ENCODE measurements around the gene CES2.
A peak's percentile ranks its signal among the peaks of the same experiment; 100 is the strongest.
"Not testable (repeated sequence)": the region's sequence is repeated elsewhere in the genome, so short reads cannot be mapped to it uniquely, and the experiment has no call there.

The CES2 gene

GRCh38 chr16:66953462-66954096, 18.3 kb downstream of the CES2 start:
- no peak for DNase-seq (ENCODE audit: low read depth)
- TF ChIP-seq, protein P1, sequence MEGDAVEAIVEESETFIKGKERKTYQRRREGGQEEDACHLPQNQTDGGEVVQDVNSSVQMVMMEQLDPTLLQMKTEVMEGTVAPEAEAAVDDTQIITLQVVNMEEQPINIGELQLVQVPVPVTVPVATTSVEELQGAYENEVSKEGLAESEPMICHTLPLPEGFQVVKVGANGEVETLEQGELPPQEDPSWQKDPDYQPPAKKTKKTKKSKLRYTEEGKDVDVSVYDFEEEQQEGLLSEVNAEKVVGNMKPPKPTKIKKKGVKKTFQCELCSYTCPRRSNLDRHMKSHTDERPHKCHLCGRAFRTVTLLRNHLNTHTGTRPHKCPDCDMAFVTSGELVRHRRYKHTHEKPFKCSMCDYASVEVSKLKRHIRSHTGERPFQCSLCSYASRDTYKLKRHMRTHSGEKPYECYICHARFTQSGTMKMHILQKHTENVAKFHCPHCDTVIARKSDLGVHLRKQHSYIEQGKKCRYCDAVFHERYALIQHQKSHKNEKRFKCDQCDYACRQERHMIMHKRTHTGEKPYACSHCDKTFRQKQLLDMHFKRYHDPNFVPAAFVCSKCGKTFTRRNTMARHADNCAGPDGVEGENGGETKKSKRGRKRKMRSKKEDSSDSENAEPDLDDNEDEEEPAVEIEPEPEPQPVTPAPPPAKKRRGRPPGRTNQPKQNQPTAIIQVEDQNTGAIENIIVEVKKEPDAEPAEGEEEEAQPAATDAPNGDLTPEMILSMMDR (IDR thresholded peaks at IDR 0.05; ENCODE audit: low read depth, low read length, missing control alignments), result no peak
- H3K4me3 ChIP-seq (ENCODE audit: low read depth, low read length), result no peak overlapping the region

DNA sequence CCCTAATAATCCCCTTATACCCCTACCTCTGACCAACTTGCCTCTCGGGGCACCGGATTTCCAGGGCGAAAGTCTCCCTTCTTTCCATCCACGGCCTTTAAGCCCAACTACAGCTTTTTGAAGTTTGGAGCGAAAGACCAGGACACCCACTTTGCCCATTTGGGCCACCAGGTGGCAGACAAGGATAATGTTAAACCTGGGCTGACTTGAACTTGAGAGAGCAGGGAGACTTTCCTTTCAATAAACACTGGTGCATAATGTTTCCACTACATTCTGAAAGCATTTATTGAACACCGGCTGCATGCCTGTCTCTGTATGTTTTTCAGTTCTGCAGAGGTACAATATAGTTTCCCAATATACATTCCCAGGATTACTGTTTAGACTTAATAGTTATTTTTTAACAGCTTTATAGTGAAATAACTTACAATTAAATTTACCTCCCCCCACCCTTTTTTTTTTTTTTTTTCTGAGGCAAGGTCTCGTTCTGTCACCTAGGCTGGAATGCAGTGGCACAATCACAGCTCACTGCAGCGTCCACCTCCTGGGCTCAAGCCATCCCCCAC, 18.9 kb downstream of the CES2 start:
- TF ChIP-seq, protein P1 (IDR thresholded peaks at IDR 0.05; ENCODE audit: low read depth, low read length, missing control alignments), result peak; percentile 78
- DNase-seq (ENCODE audit: low read depth), result no peak
- H3K4me3 ChIP-seq (ENCODE audit: low read depth, low read length), result no peak overlapping the region

GRCh38 chr16:66955363-66956153, 20.2 kb downstream of the CES2 start:
- DNase-seq (ENCODE audit: low read depth); H3K4me3 ChIP-seq (ENCODE audit: low read depth, low read length): not testable (repeated sequence)

- H3K4me3 ChIP-seq (ENCODE audit: low read depth, low read length), result not testable (repeated sequence)
Measured at GRCh38 chr16:66956154-66956457, 20.8 kb downstream of the CES2 start.

DNA sequence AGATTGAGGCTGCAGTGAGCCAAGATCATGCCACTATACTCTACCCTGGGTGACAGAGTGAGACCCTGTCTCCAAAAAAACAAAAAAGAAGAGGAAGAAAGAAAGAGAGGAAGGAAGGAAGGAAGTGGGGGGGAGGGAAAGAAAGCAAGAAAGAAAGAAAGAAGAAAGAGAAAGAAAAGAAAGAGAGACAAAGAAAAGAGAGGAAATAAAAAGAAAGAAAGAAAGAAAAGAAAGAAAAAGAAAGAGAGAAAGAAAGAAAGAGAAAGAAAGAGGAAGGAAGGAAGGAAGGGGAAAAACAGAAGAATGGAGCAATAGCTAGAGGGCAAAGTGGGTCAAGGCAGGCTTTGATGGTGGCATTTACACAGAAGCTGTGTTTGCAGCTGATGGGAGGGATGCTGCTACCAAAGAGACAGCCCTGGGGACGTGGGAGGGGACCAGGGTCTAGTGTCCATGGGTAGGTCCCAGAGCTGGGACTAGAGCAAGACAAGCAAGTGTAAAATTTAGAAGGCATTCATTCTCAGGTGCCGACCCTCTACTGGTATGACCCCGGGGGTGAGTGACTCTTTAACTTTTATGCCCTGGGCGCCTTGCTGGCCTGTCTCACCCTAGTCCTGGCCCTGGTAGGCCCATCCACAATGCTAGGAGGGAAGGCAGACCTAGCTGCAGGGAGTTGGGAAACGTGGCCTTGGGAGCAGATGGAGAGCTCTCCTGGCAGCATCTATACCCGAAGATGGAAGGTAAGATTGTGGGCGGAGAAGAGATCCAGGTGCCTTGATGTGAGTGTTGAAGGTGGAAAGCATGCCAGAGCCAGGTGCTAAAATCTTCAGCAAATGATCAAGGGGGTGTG, 23.8 kb downstream of the CES2 start:
- no peak for DNase-seq (ENCODE audit: low read depth)
- no peak overlapping the region for H3K4me3 ChIP-seq (ENCODE audit: low read depth, low read length)
- TF ChIP-seq, protein P1 (IDR thresholded peaks at IDR 0.05; ENCODE audit: low read depth, low read length, missing control alignments), result no peak

More at GRCh38 chr16:66956154-66956457, 20.8 kb downstream of the CES2 start:
- not testable (repeated sequence) for DNase-seq (ENCODE audit: low read depth)

DNA sequence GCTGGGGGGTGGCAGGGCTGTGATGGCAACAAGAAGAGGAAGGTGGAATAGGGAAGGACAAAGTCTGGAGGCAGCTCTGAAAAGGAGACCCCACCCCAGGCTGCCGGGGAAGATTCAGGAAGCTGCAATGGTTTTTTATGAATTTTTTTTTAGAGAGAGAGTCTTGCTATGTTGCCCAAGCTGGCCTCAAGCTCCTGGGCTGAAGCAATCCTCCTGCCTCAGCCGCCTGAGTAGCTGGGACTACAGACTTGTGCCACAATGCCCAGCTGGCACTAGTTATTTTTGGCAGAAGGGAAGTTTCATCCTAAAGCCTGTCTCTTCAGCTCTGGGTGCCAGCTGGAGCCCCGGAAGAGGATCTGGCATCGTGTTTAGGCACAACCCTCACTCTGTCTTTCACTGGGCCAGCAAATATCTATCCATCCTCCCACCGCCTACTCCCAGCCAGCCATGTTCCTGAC, 24.4 kb downstream of the CES2 start:
- TF ChIP-seq, protein P1 (IDR thresholded peaks at IDR 0.05; ENCODE audit: low read depth, low read length, missing control alignments), result no peak
- H3K4me3 ChIP-seq (ENCODE audit: low read depth, low read length), result no peak overlapping the region
- no peak for DNase-seq (ENCODE audit: low read depth)

GRCh38 chr16:66960270-66960669, 25.0 kb downstream of the CES2 start:
- no peak overlapping the region for H3K4me3 ChIP-seq (ENCODE audit: low read depth, low read length)
- no peak for DNase-seq (ENCODE audit: low read depth)
- TF ChIP-seq, protein P1 (IDR thresholded peaks at IDR 0.05; ENCODE audit: low read depth, low read length, missing control alignments), result no peak
